ENCODE measurements around the gene MYO18B.

The MYO18B gene

DNA sequence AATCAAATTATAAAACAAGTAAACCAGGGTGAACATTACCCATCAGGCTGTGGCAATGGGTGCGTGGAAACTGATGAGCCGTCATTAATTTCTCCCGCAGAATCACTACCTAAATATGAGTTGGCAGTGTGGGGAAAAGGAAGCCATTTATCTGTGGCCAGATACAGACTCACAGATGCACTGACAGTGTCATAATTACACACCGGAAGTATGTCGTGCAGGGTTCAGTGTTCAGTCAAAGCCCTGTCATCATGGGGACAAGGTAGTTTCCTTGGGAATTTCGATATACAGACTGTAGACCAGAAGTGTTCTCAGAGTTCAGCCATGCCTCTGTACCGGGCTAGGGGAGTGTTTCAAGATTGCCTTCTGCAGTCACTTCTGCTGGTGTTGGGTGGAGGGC, 308.1 kb downstream of the MYO18B start:
- TF ChIP-seq GABPA (IDR thresholded peaks at IDR 0.05; ENCODE audit: low read depth) (no peak), POLR2AphosphoS5 (IDR thresholded peaks at IDR 0.05; ENCODE audit: low read depth) (no peak), SPI1 (IDR thresholded peaks at IDR 0.05; ENCODE audit: borderline replicate concordance, low read depth) (no peak)
- TF ChIP-seq, protein P1, sequence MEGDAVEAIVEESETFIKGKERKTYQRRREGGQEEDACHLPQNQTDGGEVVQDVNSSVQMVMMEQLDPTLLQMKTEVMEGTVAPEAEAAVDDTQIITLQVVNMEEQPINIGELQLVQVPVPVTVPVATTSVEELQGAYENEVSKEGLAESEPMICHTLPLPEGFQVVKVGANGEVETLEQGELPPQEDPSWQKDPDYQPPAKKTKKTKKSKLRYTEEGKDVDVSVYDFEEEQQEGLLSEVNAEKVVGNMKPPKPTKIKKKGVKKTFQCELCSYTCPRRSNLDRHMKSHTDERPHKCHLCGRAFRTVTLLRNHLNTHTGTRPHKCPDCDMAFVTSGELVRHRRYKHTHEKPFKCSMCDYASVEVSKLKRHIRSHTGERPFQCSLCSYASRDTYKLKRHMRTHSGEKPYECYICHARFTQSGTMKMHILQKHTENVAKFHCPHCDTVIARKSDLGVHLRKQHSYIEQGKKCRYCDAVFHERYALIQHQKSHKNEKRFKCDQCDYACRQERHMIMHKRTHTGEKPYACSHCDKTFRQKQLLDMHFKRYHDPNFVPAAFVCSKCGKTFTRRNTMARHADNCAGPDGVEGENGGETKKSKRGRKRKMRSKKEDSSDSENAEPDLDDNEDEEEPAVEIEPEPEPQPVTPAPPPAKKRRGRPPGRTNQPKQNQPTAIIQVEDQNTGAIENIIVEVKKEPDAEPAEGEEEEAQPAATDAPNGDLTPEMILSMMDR (IDR thresholded peaks at IDR 0.05; ENCODE audit: insufficient read depth, low read length): no peak
- no peak overlapping the region for H3K27ac ChIP-seq (replicated peaks)
- no peak for DNase-seq (ENCODE audit: low read depth in 1 of 2, low spot score in 1 of 2)
- H3K4me3 ChIP-seq (replicated peaks; ENCODE audit: insufficient read depth, low read length): no peak overlapping the region
- H3K27me3 ChIP-seq (ENCODE audit: insufficient read depth, poor library complexity, severe bottlenecking): peaks cover 2% of the 10 kb centered on the region

- DNase-seq (ENCODE audit: low read depth in 1 of 2, low spot score in 1 of 2): no peak
- Histone ChIP-seq H3K27ac (replicated peaks) (no peak overlapping the region), H3K27me3 (ENCODE audit: insufficient read depth, poor library complexity, severe bottlenecking) (peaks cover 4% of the 10 kb centered on the region), H3K4me3 (replicated peaks; ENCODE audit: insufficient read depth, low read length) (no peak overlapping the region)
- no peak for TF ChIP-seq POLR2AphosphoS5 (IDR thresholded peaks at IDR 0.05; ENCODE audit: low read depth)
- no peak for TF ChIP-seq GABPA (IDR thresholded peaks at IDR 0.05; ENCODE audit: low read depth)
- TF ChIP-seq, protein P1 (IDR thresholded peaks at IDR 0.05; ENCODE audit: insufficient read depth, low read length): no peak
Measured at GRCh38 chr22:26053737-26054316, 311.8 kb downstream of the MYO18B start.

- TF ChIP-seq SPI1 (IDR thresholded peaks at IDR 0.05; ENCODE audit: borderline replicate concordance, low read depth) (no peak), POLR2AphosphoS5 (IDR thresholded peaks at IDR 0.05; ENCODE audit: low read depth) (no peak), REST (IDR thresholded peaks at IDR 0.05; ENCODE audit: insufficient replicate concordance, low read depth) (no peak), GABPA (IDR thresholded peaks at IDR 0.05; ENCODE audit: low read depth) (no peak)
- TF ChIP-seq, protein P1 (IDR thresholded peaks at IDR 0.05; ENCODE audit: insufficient read depth, low read length): no peak
- H3K27me3 ChIP-seq (ENCODE audit: insufficient read depth, poor library complexity, severe bottlenecking): peaks cover 2% of the 10 kb centered on the region
Measured at GRCh38 chr22:26054841-26055605, 313.0 kb downstream of the MYO18B start.

DNA sequence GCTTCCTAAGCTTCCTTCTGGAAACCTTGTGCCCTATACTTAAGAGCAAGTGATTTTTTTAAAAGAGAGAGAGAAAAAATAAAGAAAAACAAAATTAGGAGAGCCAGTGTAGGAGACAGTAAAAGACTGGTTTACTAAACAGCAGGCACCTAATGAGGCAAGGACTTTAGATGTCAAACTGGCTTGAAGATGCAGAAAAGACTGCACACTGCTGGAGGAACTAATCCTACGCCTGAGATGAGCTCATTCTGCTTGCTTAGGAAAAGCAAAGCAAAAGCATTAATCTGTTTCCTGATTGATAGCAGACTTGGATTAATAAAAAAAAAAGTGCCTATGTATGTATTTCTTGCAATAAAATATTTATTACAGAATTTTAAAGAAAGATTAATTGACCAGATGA, 313.7 kb downstream of the MYO18B start:
- Histone ChIP-seq H3K4me3 (replicated peaks; ENCODE audit: insufficient read depth, low read length) (no peak overlapping the region), H3K27ac (replicated peaks) (no peak overlapping the region), H3K27me3 (ENCODE audit: insufficient read depth, poor library complexity, severe bottlenecking) (peaks cover 2% of the 10 kb centered on the region)
- DNase-seq (ENCODE audit: low read depth in 1 of 2, low spot score in 1 of 2): no peak
- no peak for TF ChIP-seq POLR2AphosphoS5 (IDR thresholded peaks at IDR 0.05; ENCODE audit: low read depth)
- TF ChIP-seq SPI1 (IDR thresholded peaks at IDR 0.05; ENCODE audit: borderline replicate concordance, low read depth): no peak
- TF ChIP-seq REST (IDR thresholded peaks at IDR 0.05; ENCODE audit: insufficient replicate concordance, low read depth): no peak
- TF ChIP-seq, protein P1 (IDR thresholded peaks at IDR 0.05; ENCODE audit: insufficient read depth, low read length): no peak
- TF ChIP-seq GABPA (IDR thresholded peaks at IDR 0.05; ENCODE audit: low read depth): no peak

More at GRCh38 chr22:26054841-26055605, 313.0 kb downstream of the MYO18B start:
- no peak for DNase-seq (ENCODE audit: low read depth in 1 of 2, low spot score in 1 of 2)
- H3K4me3 ChIP-seq (replicated peaks; ENCODE audit: insufficient read depth, low read length): no peak overlapping the region
- no peak overlapping the region for H3K27ac ChIP-seq (replicated peaks)
